HG02759 (cell line): ENCODE measurements around the gene ADAMTSL5.
"Not testable (repeated sequence)": the region's sequence is repeated elsewhere in the genome, so short reads cannot be mapped to it uniquely, and the experiment has no call there.

Experiments
- ATAC-seq: cut with Tn5 transposase; IDR thresholded peaks from one replicate; pipeline ENCODE4 v1.9.1; 2021; ENCODE audit warnings: mild to moderate bottlenecking, moderate library complexity; ENCODE audit not compliant: unreplicated experiment

ADAMTSL5 gene

GRCh38 chr19:1531587-1531986 is 18.8 kb upstream of the ADAMTSL5 start:
- ATAC-seq: no peak

DNA sequence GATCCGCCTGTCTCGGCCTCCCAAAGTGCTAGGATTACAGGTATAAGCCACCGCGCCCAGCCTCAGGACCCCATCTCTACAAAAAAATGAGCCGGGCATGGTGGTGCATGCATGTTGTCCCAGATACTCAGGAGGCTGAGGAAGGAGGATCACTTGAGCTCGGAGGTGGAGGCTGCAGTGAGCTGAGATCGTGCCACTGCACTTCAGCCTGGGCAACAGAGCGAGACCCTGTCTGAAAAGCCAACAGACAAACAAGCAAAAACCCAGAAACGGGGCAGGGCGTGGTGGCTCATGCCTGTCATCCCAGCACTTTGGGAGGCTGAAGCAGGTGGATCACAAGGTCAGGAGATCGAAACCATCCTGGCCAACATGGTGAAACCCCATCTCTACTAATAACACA is 18.0 kb upstream of the ADAMTSL5 start:
- not testable (repeated sequence) for ATAC-seq

GRCh38 chr19:1529430-1529816 is 16.6 kb upstream of the ADAMTSL5 start:
- no peak for ATAC-seq

DNA sequence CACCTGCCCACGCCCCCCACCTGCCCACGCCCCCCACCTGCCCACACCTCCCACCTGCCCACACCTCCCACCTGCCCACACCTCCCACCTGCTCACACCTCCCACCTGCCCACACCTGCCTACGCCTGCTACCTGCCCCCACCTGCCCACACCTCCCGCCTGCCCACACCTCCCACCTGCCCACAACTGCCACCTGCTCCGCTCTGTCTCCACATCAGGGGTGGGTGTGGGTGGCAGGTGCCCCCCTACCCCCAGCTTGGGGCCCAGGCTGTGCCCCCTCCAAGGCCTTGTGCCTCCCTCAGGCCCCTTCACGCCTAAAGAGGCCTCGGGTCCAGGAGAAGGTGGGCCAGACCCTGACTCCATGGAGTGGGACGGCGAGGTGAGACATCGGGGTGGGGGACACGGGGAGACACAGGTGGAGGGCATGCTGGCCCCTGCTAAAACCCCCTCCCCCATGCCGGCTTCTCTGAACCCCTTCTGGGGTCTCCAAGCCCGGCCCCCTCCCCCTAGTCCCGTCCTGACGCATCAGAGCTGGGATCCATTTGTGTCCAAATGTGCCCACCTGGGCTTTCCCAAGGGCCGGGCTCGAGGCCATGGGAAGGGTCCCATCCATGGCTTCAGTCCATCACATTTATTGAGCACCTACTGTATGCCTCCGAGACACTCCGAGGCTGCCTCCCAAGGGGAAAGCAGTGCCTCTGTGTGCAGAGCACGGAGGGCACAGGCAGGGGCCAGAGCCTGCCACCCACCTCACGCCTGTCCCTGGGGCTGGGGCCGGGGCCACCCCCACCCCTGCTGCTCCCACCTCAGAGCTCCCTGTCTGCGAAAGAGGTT is 16.0 kb upstream of the ADAMTSL5 start:
- no peak for ATAC-seq

DNA sequence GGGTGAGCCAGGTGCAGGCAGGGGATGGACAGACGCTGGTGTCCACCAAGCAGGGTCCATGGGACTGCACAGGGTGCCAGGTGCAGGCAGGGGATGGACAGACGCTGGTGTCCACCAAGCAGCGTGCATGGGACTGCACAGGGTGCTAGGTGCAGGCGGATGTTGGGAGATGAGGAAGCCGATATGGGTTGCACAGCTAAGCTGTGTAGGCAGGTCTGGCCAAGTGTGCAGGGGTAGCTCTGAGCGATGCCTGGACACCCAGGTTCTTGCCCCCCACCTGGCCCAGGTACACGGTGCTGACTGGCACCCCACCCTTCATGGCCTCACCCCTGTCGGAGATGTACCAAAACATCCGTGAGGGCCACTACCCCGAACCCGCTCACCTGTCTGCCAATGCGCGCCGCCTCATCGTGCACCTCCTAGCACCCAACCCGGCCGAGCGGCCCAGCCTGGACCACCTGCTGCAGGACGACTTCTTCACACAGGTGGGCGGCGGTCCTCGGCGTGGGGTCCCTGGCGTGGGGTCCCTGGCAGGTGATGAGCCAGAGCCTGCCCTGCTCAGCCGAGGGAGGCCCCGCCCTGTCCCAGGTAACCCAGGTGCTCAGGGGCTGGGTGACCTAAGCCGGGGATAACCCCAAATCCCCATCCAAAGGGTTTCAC is 15.0 kb upstream of the ADAMTSL5 start:
- no peak for ATAC-seq

DNA sequence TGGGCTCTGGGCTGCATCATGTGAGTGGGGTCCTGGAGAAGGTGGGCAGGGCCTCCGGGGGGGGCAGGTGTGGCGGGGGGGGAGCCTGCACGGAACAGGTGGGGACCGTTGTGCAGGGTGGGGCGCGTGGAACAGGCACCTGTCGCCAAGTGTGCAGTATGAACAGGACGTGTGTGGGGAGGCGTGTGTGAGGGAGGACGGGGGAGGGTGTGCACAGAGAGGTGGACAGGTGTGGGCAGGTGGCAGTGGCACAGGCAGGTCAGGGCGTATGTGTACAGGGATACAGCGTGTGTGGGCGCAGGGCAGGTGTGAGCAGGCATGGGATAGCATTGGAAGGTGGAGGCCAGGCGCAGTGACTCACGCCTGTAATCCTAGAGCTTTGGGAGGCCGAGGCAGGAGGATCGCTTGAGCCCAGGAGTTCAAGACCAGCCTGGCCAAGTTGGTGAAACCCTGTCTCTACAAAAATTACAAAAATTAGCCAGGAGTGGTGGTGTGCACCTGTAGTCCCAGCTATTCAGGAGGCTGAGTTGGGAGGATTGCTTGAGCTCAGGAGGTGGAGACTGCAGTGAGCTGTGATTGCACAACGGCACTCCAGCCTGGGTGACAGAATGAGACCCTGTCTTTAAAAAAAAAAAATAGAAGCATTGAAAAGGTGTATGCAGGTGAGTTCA is 14.3 kb upstream of the ADAMTSL5 start:
- no peak for ATAC-seq

- no peak for ATAC-seq
Observed at GRCh38 chr19:1526066-1526778, 13.4 kb upstream of the ADAMTSL5 start.

DNA sequence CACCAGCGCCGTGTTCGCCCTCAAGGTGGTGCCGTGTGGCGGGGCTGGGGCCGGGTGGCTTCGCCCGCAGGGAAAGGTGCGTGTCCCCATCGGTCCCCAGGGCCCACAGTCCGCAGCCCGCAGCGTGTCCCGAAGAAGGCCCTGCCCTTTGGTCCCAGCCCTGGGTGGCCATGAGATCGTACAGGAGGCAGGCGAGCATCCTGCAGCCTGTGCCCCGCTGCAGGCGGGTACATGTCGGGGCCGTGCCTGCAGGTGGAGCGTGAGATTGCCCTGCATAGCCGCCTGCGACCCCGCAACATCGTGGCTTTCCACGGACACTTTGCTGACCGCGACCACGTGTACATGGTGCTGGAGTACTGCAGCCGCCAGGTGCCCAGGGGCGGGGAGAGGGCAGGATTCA is 12.5 kb upstream of the ADAMTSL5 start:
- no peak for ATAC-seq

GRCh38 chr19:1524972-1525325 is 12.1 kb upstream of the ADAMTSL5 start:
- ATAC-seq: no peak

GRCh38 chr19:1524287-1524971 is 11.6 kb upstream of the ADAMTSL5 start:
- ATAC-seq: no peak

- no peak for ATAC-seq
Observed at GRCh38 chr19:1523412-1524286, 10.8 kb upstream of the ADAMTSL5 start, which contains the start of gene PLK5. PLK5 (plus strand) TSS chr19:1524077; CDS start chr19:1526997, 2,920 bp downstream.

GRCh38 chr19:1522838-1523237 is 10.0 kb upstream of the ADAMTSL5 start:
- ATAC-seq: no peak

DNA sequence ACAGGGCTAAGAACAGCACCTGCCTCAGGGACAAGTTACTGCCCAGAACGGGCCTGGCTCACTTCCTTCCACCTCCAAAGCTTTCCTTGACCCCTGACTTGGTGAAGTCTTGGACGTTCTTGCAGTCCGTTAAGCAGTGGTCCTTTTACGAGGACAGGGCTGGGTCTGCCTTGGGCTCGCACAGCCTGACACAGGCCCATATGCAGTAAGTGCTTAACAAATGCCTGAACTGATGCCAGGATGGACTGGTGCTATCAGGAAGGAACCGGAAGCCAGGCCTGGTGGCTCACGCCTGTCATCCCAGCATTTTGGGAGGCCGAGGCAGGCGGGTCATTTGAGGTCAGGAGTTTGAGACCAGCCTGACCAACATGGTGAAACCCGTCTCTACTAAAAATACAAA is 9.2 kb upstream of the ADAMTSL5 start:
- no peak for ATAC-seq

DNA sequence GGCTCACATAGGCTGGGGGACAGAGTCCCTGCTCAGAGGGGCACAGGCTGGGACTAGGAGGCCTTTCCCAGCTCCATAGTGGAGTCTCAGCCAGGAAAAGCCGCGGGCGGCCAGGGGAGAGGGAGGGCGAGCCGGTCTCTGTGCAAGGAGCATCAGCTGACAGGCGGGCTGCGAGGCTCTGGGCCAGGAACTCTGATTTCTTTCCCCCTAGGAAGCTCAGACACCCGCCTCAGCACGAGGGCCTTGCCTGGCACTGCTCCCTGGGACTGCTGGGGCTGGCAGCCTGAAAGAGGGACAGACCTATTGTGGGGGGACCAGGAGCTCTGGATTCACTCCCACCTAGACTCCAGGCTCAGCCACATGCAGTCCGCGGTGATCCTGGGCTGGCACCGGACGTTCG is 8.8 kb upstream of the ADAMTSL5 start:
- no peak for ATAC-seq

- ATAC-seq: no peak
Observed at GRCh38 chr19:1520203-1520780, 7.5 kb upstream of the ADAMTSL5 start.

- not testable (repeated sequence) for ATAC-seq
Observed at GRCh38 chr19:1519802-1520201, 7.0 kb upstream of the ADAMTSL5 start.

DNA sequence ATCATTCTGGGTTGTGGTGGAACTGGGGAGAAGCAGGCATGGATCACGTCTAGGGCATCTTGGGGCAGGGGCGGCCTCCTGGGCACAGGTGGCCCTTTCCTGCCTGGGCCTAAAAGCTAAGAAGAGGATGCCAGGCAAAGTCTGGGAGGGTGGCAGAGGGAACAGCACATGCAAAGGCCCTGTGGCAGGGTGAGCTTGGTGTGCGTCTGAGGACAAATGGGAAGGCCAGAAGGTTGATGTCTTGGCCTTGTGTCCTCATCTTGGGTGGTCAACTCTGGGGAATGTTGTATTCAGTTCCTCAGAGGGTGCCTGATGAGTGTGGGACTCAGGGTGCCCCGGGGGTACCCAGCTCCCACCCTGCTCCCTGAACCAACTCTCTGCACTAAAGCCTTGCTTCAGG is 5.7 kb upstream of the ADAMTSL5 start:
- no peak for ATAC-seq

DNA sequence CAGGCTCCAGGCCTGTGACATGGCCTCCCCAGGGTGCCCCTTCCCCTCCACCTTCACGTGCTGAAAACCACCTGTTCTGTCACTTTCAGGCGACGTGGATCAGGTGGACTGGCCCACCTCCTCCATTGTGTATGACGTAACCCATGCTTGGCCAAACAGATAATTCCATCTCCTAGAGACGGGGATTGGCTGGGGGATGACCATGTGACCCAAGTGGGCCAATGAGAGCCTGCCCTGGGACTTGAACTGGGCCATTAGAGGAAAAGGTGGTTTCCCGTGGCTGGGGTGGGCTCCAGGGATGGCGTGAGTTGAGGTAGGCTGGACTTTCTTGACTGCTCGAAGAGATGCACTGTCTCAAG is 3.6 kb upstream of the ADAMTSL5 start:
- ATAC-seq: no peak

DNA sequence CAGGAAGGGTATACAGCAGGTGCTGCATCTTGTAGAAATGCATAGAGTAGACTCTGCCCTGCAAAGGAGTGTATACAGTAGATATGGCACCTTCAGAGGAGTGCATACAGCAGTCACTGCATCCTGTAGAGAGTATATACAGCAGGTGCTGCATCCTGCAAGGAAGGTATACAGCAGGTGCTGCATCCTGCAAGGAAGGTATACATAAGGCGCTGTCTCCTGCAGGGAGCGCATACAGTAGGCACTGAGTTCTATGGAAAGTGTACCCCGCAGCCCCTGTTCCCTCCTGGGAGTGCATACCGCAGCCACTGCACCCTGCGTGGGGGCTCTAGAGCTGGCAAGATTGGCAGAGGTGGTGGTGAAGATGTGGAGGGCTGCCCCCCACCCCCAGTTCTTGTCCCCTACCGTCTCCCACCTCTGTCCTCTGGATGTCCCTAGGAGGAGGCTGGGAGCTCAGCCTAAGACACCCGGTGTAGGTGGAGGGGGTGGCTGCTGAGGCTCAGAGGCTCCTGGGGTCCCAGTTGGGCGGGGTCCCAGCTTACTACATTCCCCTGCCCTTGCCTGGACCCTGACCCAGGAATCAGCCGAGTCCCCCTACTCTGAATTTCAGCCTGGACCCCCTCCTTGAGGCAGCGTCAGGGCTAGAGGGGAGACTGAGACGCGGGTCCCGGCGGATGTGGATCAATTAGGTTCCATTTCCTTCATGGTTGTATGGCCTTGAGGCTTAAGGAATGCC is 2.3 kb upstream of the ADAMTSL5 start:
- ATAC-seq: no peak
